Inflammatory macrophage treated with lipopolysaccharide for 1 hour (primary cell): ENCODE results near the gene OR52B6.
"Not testable (repeated sequence)": the region's sequence is repeated elsewhere in the genome, so short reads cannot be mapped to it uniquely, and the experiment has no call there.

Experiments
- DNase-seq, 2 donors: peaks; one replicate each; pipeline ENCODE4 v3.0.0-alpha.2; 2020 to 2022

Gene OR52B6

DNA sequence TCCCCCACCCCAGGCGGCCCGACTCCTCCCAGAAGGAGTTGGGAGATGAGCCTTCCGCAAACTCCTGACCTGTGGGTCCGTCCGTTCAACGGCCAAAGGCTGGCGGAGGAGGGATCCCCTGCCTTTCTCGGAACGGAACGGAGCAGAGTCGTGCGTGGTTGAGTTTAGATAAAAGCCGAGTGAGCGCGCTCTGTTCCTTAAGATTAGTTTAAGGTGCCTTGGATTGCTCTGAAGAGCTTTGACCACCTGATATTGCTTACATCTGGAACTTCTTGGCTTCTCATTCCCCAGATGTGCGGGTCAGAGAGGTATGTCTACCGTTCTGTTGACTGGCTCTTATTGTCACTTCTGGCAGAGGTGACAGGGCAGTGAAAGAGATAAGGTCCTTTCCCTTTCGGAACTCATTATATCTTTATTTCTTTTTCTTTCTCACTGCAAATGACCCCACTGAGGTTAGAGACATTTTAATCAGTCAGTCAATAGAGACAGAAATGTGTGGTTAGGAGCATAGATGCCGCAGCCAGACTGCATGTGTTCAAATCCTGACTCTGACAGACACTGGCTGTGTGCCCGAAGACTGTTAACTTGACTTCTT lies 16.0 kb downstream of the OR52B6 start, which contains the start of gene TRIM6:
Gene TRIM6, plus strand, starts transcription at position 31 of the 595 bp plus-strand sequence. Its CDS starts 261 bp downstream, at position 292.
- DNase-seq = peak; percentile 35 to 38

DNA sequence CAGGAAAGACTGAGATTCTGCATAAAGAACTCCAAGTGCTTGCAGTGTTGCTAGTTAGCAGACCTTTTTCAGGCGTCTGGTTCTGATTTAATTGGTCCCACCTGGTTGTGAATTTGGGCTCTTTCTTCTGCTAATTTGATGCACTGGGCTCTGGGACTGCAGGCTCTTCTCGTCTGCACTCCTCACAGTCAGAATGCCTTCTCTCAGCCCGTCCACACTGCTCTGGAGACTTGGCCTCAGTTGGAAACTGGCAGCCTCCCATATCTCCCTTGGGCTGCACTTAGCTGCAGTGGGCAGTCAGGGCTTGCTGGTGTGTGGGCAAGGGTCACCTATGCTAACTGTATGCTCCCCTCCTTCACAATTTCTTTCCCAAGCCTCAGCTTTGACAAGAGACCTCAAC lies 17.3 kb downstream of the OR52B6 start:
- DNase-seq = no peak

- DNase-seq = peak; percentile 68 to 73
Measured at GRCh38 chr11:5600374-5600851, 19.7 kb downstream of the OR52B6 start.

DNA sequence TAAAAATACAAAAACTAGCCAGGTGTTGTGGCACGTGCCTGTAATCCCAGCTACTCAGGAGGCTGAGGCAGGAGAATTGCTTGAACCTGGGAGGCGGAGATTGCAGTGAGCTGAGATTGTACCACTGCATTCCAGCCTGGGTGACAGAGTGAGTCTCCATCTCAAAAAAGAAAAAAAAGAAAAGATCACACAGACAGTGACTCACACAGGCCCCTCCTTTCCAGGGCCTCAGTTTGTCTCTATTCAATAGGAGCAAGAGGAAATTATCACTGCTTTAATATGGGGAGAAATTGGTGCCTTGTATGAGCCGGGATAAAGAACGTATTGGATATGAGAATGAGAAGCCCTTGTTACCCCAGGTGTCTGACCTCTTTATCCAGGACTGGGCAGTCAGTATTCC lies 22.1 kb downstream of the OR52B6 start:
- DNase-seq = not testable (repeated sequence)

DNA sequence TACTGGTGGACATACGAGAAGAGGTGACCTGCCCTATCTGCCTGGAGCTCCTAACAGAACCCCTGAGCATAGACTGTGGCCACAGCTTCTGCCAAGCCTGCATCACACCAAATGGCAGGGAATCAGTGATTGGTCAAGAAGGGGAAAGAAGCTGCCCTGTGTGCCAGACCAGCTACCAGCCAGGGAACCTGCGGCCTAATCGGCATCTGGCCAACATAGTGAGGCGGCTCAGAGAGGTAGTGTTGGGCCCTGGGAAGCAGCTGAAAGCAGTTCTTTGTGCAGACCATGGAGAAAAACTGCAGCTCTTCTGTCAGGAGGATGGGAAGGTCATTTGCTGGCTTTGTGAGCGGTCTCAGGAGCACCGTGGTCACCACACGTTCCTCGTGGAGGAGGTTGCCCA lies 22.6 kb downstream of the OR52B6 start:
- DNase-seq = no peak

- DNase-seq = no peak
Measured at GRCh38 chr11:5604896-5605295, 24.2 kb downstream of the OR52B6 start.

GRCh38 chr11:5605849-5606248 lies 25.2 kb downstream of the OR52B6 start:
- DNase-seq = no peak

- no peak for DNase-seq
Measured at GRCh38 chr11:5608808-5609207, 28.1 kb downstream of the OR52B6 start.

- DNase-seq = no peak
Measured at GRCh38 chr11:5610446-5610845, 29.8 kb downstream of the OR52B6 start.

DNA sequence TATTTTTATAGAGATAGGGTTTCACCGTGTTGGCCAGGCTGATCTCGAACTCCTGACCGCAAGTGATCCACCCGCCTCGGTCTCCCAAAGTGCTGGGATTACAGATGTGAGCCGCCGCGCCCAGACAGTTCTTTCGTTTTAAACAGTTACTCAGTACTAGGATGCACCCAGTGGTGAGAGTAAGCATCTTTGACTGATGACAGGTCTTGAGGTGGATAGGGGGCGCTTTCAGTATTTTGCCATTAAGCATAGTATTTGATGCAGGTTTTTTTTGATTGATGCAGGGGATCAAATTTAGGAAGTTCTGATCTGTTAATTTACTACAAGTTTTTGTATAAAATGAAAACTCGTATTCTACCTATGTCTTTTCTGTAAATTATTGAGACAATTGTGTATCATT lies 30.9 kb downstream of the OR52B6 start:
- DNase-seq = no peak

DNA sequence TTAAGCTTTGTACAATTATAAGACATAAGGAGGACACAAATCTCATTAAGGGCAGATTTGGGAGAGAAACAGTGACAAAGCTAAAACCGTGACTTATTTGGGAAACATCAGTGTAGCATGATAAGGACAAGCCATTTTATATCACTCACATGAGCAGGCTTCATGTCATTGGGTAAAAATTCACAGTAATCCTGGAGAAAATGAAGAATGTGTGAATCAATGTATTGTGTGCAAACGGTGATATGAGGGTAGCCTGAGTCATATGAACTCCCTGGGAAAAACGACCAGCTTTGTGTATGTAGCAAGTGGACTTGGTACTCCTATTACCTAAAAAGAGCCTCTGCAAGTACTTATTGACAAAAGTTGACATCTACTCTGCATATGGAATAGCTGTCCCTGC lies 38.1 kb downstream of the OR52B6 start:
- no peak for DNase-seq

- DNase-seq = no peak
Measured at GRCh38 chr11:5620651-5621521, 40.2 kb downstream of the OR52B6 start.

GRCh38 chr11:5621580-5621979 lies 40.9 kb downstream of the OR52B6 start:
- no peak for DNase-seq

- DNase-seq = no peak
Measured at GRCh38 chr11:5622802-5623201, 42.1 kb downstream of the OR52B6 start.

- peak; percentile 83 to 95 for DNase-seq
Measured at GRCh38 chr11:5624489-5625279, 44.0 kb downstream of the OR52B6 start, which contains the start of gene TRIM34. TRIM34 (plus strand) TSS chr11:5625001; CDS start chr11:5632332, 7,331 bp downstream.

GRCh38 chr11:5625281-5625680 lies 44.6 kb downstream of the OR52B6 start:
- DNase-seq = no peak

DNA sequence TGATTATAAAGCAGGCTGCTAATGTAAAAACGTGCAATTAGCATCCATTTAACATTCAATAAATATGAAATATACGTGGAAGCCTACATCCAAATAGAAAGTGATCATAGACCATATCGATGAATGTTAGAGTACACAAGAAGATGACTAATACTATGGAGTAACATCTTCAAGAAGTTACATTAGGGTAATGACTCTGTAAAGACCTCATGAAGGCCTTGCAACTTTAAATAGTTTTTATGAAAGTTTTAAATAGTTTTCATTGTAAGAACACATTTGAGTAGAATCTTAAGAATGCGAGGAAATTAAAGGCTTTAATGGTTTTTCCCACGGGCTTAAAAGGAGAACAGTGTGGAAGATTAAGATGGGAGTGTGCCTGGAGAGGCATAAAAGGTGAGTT lies 45.5 kb downstream of the OR52B6 start:
- DNase-seq = peak; percentile 61 to 62

GRCh38 chr11:5631417-5631816 lies 50.7 kb downstream of the OR52B6 start:
- DNase-seq = peak; percentile 81 to 87
